GM23338 (cell line): Measurements from ENCODE around the gene PDHX. TPM values are rescaled to one million over a fixed set of nuclear protein-coding genes. Genes with fewer than 3 reads are reported as not detected.

ENCODE experiments used
- ATAC-seq: fragments of 200-7000 bp; cut with Tn5 transposase; 3 replicates; pipeline ENCODE4 v1.9.1; 2020
- DNase-seq: peaks from one replicate; pipeline ENCODE4 v3.0.0-alpha.2; 2015; ENCODE audit warnings: low spot score
- H2AFZ ChIP-seq: fragments of 200-600 bp; sonication (generic); 2 replicates; pipeline ENCODE4 v1.8.0; 2016; ENCODE audit warnings: antibody characterized with exemption, mild to moderate bottlenecking, moderate library complexity
- H3F3A ChIP-seq: fragments of 200-600 bp; sonication (generic); replicated peaks from 2 replicates; pipeline ENCODE4 v1.8.0; 2017; ENCODE audit warnings: antibody characterized with exemption, mixed run types, low read depth
- H3K27ac ChIP-seq: fragments of 200-600 bp; sonication (generic); 2 replicates; pipeline ENCODE4 v1.6.1; 2016; ENCODE audit warnings: low read depth
- H3K27me3 ChIP-seq: fragments of 200-600 bp; sonication (generic); 2 replicates; pipeline ENCODE4 v1.8.0; 2016; ENCODE audit warnings: mild to moderate bottlenecking, mixed run types, moderate library complexity; ENCODE audit not compliant: insufficient read depth
- H3K36me3 ChIP-seq: fragments of 200-600 bp; sonication (generic); 2 replicates; pipeline ENCODE4 v1.8.0; 2016; ENCODE audit warnings: mild to moderate bottlenecking; ENCODE audit not compliant: insufficient read depth
- H3K4me1 ChIP-seq: fragments of 200-600 bp; sonication (generic); 2 replicates; pipeline ENCODE4 v1.8.0; 2016; ENCODE audit warnings: mild to moderate bottlenecking, moderate library complexity; ENCODE audit not compliant: insufficient read depth
- H3K4me2 ChIP-seq: fragments of 200-600 bp; sonication (generic); 2 replicates; pipeline ENCODE4 v1.7.1; 2017; ENCODE audit warnings: mixed run types
- H3K4me3 ChIP-seq: fragments of 200-600 bp; sonication (generic); 2 replicates; pipeline ENCODE4 v1.6.1; 2016; ENCODE audit warnings: mixed run types
- H3K79me2 ChIP-seq: fragments of 200-600 bp; sonication (generic); replicated peaks from 2 replicates; pipeline ENCODE4 v1.8.0; 2017; ENCODE audit warnings: mild to moderate bottlenecking; ENCODE audit not compliant: insufficient read depth
- H3K9me2 ChIP-seq: fragments of 200-600 bp; sonication (generic); 2 replicates; pipeline ENCODE4 v1.8.0; 2017; ENCODE audit not compliant: insufficient read depth
- H4K20me1 ChIP-seq: fragments of 200-600 bp; sonication (generic); replicated peaks from 2 replicates; pipeline ENCODE4 v1.8.0; 2017; ENCODE audit warnings: mild to moderate bottlenecking; ENCODE audit not compliant: insufficient read depth
- H3K27ac Mint-ChIP-seq: 2 replicates; pipeline ENCODE4 v1.8.0; 2020; ENCODE audit warnings: inconsistent platforms, mild to moderate bottlenecking, moderate library complexity, mixed read lengths
- H3K27me3 Mint-ChIP-seq: 3 replicates; pipeline ENCODE4 v1.8.0; 2022; ENCODE audit warnings: low read depth, mild to moderate bottlenecking, moderate library complexity, mixed read lengths, inconsistent platforms; ENCODE audit not compliant: insufficient read depth, poor library complexity
- H3K36me3 Mint-ChIP-seq: 3 replicates; pipeline ENCODE4 v1.8.0; 2021; ENCODE audit warnings: low read depth, mild to moderate bottlenecking, inconsistent platforms, moderate library complexity, mixed read lengths
- H3K4me1 Mint-ChIP-seq: 3 replicates; pipeline ENCODE4 v1.8.0; 2020; ENCODE audit warnings: mild to moderate bottlenecking, inconsistent platforms, mixed read lengths
- H3K4me3 Mint-ChIP-seq: 3 replicates; pipeline ENCODE4 v1.8.0; 2021; ENCODE audit warnings: moderate library complexity, mild to moderate bottlenecking, inconsistent platforms, mixed read lengths
- H3K9me3 Mint-ChIP-seq: 3 replicates; pipeline ENCODE4 v1.8.0; 2020; ENCODE audit warnings: moderate library complexity, mild to moderate bottlenecking, inconsistent platforms, mixed read lengths
- CREB1 ChIP-seq: fragments of 250-450 bp; sonication (Bioruptor Pico); IDR thresholded peaks from 2 replicates; pipeline ENCODE4 v1.5.0; 2020; ENCODE audit warnings: low read depth, mild to moderate bottlenecking, moderate library complexity
- EZH2 ChIP-seq: fragments of 200-600 bp; sonication (generic); IDR thresholded peaks from one replicate; pipeline ENCODE4 v1.8.0; 2017; ENCODE audit warnings: antibody characterized with exemption, mild to moderate bottlenecking, low read depth; ENCODE audit not compliant: unreplicated experiment
- EZH2phosphoT487 ChIP-seq: fragments of 200-600 bp; sonication (generic); IDR thresholded peaks from one replicate; pipeline ENCODE4 v1.8.1; 2018; ENCODE audit warnings: antibody characterized with exemption; ENCODE audit not compliant: unreplicated experiment
- JUNB ChIP-seq: IDR thresholded peaks from one replicate; pipeline ENCODE4 v1.6.1; 2016; ENCODE audit warnings: antibody characterized with exemption; ENCODE audit not compliant: unreplicated experiment
- NANOG ChIP-seq: IDR thresholded peaks from 2 replicates; pipeline ENCODE4 v1.6.1; 2016; ENCODE audit warnings: antibody characterized with exemption, borderline replicate concordance
- POLR2AphosphoS5 ChIP-seq: IDR thresholded peaks from 2 replicates; pipeline ENCODE4 v1.6.1; 2016; ENCODE audit warnings: antibody characterized with exemption, low read depth
- STAT1 ChIP-seq: IDR thresholded peaks from one replicate; pipeline ENCODE4 v1.6.1; 2016; ENCODE audit warnings: antibody characterized with exemption; ENCODE audit not compliant: unreplicated experiment
- ZNF114 ChIP-seq: fragments of 250-450 bp; sonication (Bioruptor Pico); IDR thresholded peaks from 2 replicates; pipeline ENCODE4 v1.5.0; 2020; ENCODE audit warnings: mild to moderate bottlenecking, moderate library complexity
- ZNF331 ChIP-seq: fragments of 250-450 bp; sonication (Bioruptor Pico); IDR thresholded peaks from 2 replicates; pipeline ENCODE4 v1.5.0; 2020; ENCODE audit warnings: low read depth, mild to moderate bottlenecking, moderate library complexity
- polyA plus RNA-seq: library from polyadenylated mRNA; unstranded; fragments of >200 nt; fragmentation: Nextera tagmentation; extraction: Ambion mirVana; gene quantifications from 2 replicates; pipeline ENCODE4 v1.2.1, GENCODE V29; 2016
- total RNA-seq: library from RNA; depleted of rRNA; stranded (reverse); fragments of >200 nt; shearing (Covaris generic); gene quantifications from 2 replicates; pipeline ENCODE4 v1.2.3, GENCODE V29; 2014
- TF ChIP-seq, protein P1 (sequence below), 2 experiments: fragments of 200-600 bp in 1 of 2; sonication (generic) in 1 of 2; conservative IDR thresholded peaks; 2 replicates each; pipeline versions ENCODE4 v1.5.1 to v1.6.1; 2016 to 2017; ENCODE audit warnings: antibody characterized with exemption in 2 of 2, low read depth in 2 of 2, mild to moderate bottlenecking in 2 of 2, moderate library complexity in 1 of 2
- TF ChIP-seq, protein P2 (sequence below): IDR thresholded peaks from one replicate; pipeline ENCODE4 v1.6.1; 2018; ENCODE audit warnings: antibody characterized with exemption; ENCODE audit not compliant: unreplicated experiment
- TF ChIP-seq, protein P3 (sequence below): IDR thresholded peaks from 2 replicates; pipeline ENCODE4 v1.6.1; 2016; ENCODE audit warnings: antibody characterized with exemption

PDHX gene
- total and polyA plus RNA-seq, 2 experiments from 2014 or later, result 36.9 to 40.2 TPM

DNA sequence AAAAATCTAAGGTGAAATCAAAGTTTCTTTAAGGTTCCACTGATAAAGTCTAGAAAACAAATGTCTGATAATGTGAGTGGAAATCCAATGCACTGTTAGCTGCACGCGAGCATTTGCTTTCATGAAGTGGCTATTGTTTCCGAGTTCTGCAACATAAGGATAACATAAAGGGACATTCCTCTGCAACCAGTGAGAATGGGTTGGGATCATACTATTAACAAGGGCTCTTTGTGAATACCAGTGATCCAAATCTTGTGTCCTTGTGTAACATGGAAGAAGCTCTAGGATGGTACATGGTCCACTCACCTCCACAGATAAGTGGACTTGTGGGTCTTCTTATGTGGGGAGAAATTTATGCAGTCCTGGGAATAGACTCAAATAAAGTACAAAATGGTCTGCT, 24.8 kb upstream of the PDHX start:
- H3K9me3 Mint-ChIP-seq, result peaks cover 8% of the 10 kb centered on the region
- H3K9me2 ChIP-seq, result no peaks in the 10 kb centered on the region
- H3K79me2 ChIP-seq, result peaks cover 9% of the 10 kb centered on the region; the same call in 1 of the 2 replicates
- no peaks in the 10 kb centered on the region for H3K27me3 Mint-ChIP-seq
- H4K20me1 ChIP-seq, result no peaks in the 10 kb centered on the region
- H3F3A ChIP-seq, result no peaks in the 10 kb centered on the region
- H3K27ac ChIP-seq, result no peak overlapping the region
- ATAC-seq, result no peak
- H3K4me3 Mint-ChIP-seq, result no peak overlapping the region
- no peaks in the 10 kb centered on the region for H3K27me3 ChIP-seq
- H3K4me1 Mint-ChIP-seq, result no peaks in the 10 kb centered on the region
- no peak for DNase-seq
- no peak overlapping the region for H2AFZ ChIP-seq
- TF ChIP-seq ZNF331 (CRISPR knock-in tag) (no peak), EZH2 (no peak), CREB1 (CRISPR knock-in tag) (no peak), STAT1 (no peak), ZNF114 (CRISPR knock-in tag) (no peak)
- TF ChIP-seq, protein P1, sequence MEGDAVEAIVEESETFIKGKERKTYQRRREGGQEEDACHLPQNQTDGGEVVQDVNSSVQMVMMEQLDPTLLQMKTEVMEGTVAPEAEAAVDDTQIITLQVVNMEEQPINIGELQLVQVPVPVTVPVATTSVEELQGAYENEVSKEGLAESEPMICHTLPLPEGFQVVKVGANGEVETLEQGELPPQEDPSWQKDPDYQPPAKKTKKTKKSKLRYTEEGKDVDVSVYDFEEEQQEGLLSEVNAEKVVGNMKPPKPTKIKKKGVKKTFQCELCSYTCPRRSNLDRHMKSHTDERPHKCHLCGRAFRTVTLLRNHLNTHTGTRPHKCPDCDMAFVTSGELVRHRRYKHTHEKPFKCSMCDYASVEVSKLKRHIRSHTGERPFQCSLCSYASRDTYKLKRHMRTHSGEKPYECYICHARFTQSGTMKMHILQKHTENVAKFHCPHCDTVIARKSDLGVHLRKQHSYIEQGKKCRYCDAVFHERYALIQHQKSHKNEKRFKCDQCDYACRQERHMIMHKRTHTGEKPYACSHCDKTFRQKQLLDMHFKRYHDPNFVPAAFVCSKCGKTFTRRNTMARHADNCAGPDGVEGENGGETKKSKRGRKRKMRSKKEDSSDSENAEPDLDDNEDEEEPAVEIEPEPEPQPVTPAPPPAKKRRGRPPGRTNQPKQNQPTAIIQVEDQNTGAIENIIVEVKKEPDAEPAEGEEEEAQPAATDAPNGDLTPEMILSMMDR (conservative IDR thresholded peaks at IDR 0.05; ENCODE audit: low read depth in 2 of 2), result no peak
- H3K27ac Mint-ChIP-seq, result no peak overlapping the region
- peaks cover 13% of the 10 kb centered on the region for H3K36me3 Mint-ChIP-seq
- no peak overlapping the region for H3K4me3 ChIP-seq
- H3K4me1 ChIP-seq, result no peaks in the 10 kb centered on the region
- no peaks in the 10 kb centered on the region; the same call in 1 of the 2 replicates for H3K36me3 ChIP-seq
- H3K4me2 ChIP-seq, result no peak overlapping the region

DNA sequence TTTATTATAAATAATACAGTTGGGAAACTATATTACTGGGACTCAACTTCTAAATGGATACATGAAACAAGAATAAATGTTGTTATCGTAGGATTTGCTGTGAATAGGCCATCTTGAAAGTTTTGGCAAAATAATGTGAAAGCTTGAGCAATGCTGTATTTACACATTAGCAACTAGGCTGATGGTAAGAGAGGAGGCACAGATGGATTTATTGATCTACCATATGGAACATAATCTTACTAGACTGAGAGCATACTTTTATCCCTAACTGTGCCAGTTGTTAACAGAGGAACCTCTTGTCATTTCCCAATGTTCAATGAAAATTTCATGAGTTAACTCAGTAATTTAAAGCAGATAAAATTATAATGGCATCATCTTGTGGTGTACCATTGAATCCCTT, 23.0 kb upstream of the PDHX start:
- no peak overlapping the region for H3K4me3 ChIP-seq
- H3K4me1 Mint-ChIP-seq, result no peaks in the 10 kb centered on the region
- H3K4me3 Mint-ChIP-seq, result no peak overlapping the region
- H3K36me3 Mint-ChIP-seq, result peaks cover 22% of the 10 kb centered on the region
- H3F3A ChIP-seq, result no peaks in the 10 kb centered on the region
- no peaks in the 10 kb centered on the region for H3K27me3 Mint-ChIP-seq
- ATAC-seq (no peak), DNase-seq (no peak)
- peaks cover 22% of the 10 kb centered on the region for H3K9me3 Mint-ChIP-seq
- no peaks in the 10 kb centered on the region; the same call in 1 of the 2 replicates for H4K20me1 ChIP-seq
- no peak overlapping the region for H3K4me2 ChIP-seq
- no peak overlapping the region for H2AFZ ChIP-seq
- no peaks in the 10 kb centered on the region for H3K27me3 ChIP-seq
- peaks cover 16% of the 10 kb centered on the region; the same call in 1 of the 2 replicates for H3K79me2 ChIP-seq
- H3K27ac ChIP-seq, result no peak overlapping the region
- H3K4me1 ChIP-seq, result no peaks in the 10 kb centered on the region
- H3K9me2 ChIP-seq, result no peaks in the 10 kb centered on the region
- no peaks in the 10 kb centered on the region; the same call in 1 of the 2 replicates for H3K36me3 ChIP-seq
- H3K27ac Mint-ChIP-seq, result no peak overlapping the region
- TF ChIP-seq CREB1 (CRISPR knock-in tag) (no peak), STAT1 (no peak), EZH2phosphoT487 (no peak), NANOG (no peak), ZNF331 (CRISPR knock-in tag) (no peak), POLR2AphosphoS5 (no peak), ZNF114 (CRISPR knock-in tag) (no peak), EZH2 (no peak), JUNB (no peak)
- TF ChIP-seq, protein P2, sequence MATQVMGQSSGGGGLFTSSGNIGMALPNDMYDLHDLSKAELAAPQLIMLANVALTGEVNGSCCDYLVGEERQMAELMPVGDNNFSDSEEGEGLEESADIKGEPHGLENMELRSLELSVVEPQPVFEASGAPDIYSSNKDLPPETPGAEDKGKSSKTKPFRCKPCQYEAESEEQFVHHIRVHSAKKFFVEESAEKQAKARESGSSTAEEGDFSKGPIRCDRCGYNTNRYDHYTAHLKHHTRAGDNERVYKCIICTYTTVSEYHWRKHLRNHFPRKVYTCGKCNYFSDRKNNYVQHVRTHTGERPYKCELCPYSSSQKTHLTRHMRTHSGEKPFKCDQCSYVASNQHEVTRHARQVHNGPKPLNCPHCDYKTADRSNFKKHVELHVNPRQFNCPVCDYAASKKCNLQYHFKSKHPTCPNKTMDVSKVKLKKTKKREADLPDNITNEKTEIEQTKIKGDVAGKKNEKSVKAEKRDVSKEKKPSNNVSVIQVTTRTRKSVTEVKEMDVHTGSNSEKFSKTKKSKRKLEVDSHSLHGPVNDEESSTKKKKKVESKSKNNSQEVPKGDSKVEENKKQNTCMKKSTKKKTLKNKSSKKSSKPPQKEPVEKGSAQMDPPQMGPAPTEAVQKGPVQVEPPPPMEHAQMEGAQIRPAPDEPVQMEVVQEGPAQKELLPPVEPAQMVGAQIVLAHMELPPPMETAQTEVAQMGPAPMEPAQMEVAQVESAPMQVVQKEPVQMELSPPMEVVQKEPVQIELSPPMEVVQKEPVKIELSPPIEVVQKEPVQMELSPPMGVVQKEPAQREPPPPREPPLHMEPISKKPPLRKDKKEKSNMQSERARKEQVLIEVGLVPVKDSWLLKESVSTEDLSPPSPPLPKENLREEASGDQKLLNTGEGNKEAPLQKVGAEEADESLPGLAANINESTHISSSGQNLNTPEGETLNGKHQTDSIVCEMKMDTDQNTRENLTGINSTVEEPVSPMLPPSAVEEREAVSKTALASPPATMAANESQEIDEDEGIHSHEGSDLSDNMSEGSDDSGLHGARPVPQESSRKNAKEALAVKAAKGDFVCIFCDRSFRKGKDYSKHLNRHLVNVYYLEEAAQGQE, result no peak
- TF ChIP-seq, protein P3, sequence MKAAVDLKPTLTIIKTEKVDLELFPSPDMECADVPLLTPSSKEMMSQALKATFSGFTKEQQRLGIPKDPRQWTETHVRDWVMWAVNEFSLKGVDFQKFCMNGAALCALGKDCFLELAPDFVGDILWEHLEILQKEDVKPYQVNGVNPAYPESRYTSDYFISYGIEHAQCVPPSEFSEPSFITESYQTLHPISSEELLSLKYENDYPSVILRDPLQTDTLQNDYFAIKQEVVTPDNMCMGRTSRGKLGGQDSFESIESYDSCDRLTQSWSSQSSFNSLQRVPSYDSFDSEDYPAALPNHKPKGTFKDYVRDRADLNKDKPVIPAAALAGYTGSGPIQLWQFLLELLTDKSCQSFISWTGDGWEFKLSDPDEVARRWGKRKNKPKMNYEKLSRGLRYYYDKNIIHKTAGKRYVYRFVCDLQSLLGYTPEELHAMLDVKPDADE, result no peak
- TF ChIP-seq, protein P1 (conservative IDR thresholded peaks at IDR 0.05; ENCODE audit: low read depth in 2 of 2), result no peak
